IMR-90 (cell line): ENCODE results near the gene GRB10. TPM values are rescaled to one million over a fixed set of nuclear protein-coding genes. Genes with fewer than 3 reads are reported as not detected.

Experiments used
- ATAC-seq: fragments of 200-7000 bp; cut with Tn5 transposase; 2 replicates; pipeline ENCODE4 v1.9.1; 2020; ENCODE audit warnings: low read depth, mild to moderate bottlenecking, moderate library complexity
- BruUV-seq: library from RNA; stranded (reverse); fragments of 400-500 nt; replicated peaks from 2 replicates; lab custom pipeline; 2021; lab: Mats Ljungman, UMichigan
- CTCF ChIA-PET: fragments of 300-600 bp; formaldehyde crosslinking; extraction: SDS; loops from one replicate; lab custom pipeline; 2021; ENCODE audit warnings: antibody characterized with exemption; lab: Yijun Ruan, JAX
- POLR2A ChIA-PET: fragments of 300-600 bp; sonication (Branson Sonifier 250); formaldehyde crosslinking; loops from one replicate; lab custom pipeline; 2022; ENCODE audit warnings: antibody characterized with exemption; ENCODE audit not compliant: unreplicated experiment; lab: Charles Lee
- DNase-seq: peaks from one replicate; pipeline ENCODE4 v3.0.0; 2013
- H2AFZ ChIP-seq: replicated peaks from 2 replicates; pipeline ENCODE3; 2013; ENCODE audit warnings: low read length, mild to moderate bottlenecking; ENCODE audit not compliant: poor library complexity
- H2AK5ac ChIP-seq: 2 replicates; pipeline ENCODE4 v1.6.1; 2013; ENCODE audit warnings: low read depth, low read length, inconsistent platforms
- H2AK9ac ChIP-seq: replicated peaks from 2 replicates; pipeline ENCODE3; 2013; ENCODE audit warnings: mild to moderate bottlenecking, low read depth, low read length, moderate library complexity; ENCODE audit not compliant: poor library complexity
- H2BK120ac ChIP-seq: 2 replicates; pipeline ENCODE4 v1.6.1; 2013; ENCODE audit warnings: low read depth, low read length, inconsistent platforms
- H2BK15ac ChIP-seq: 3 replicates; pipeline ENCODE4 v1.6.1; 2013; ENCODE audit warnings: low read depth, low read length, inconsistent platforms
- H2BK20ac ChIP-seq: 2 replicates; pipeline ENCODE4 v1.6.1; 2013; ENCODE audit warnings: low read depth, mild to moderate bottlenecking, inconsistent platforms, low read length, moderate library complexity
- H2BK5ac ChIP-seq: 2 replicates; pipeline ENCODE4 v1.6.1; 2013; ENCODE audit warnings: mild to moderate bottlenecking, low read depth, low read length, inconsistent platforms; ENCODE audit not compliant: poor library complexity, severe bottlenecking
- H3K14ac ChIP-seq: replicated peaks from 2 replicates; pipeline ENCODE4 v1.6.1; 2013; ENCODE audit warnings: low read depth, low read length, inconsistent platforms
- H3K18ac ChIP-seq: 2 replicates; pipeline ENCODE4 v1.6.1; 2013; ENCODE audit warnings: low read depth, low read length, control low read depth
- H3K23ac ChIP-seq: 2 replicates; pipeline ENCODE4 v1.6.1; 2013; ENCODE audit warnings: low read depth, low read length, inconsistent platforms
- H3K27ac ChIP-seq: 2 replicates; pipeline ENCODE4 v1.5.1; 2013; ENCODE audit warnings: mild to moderate bottlenecking, control low read depth, low read length; ENCODE audit not compliant: insufficient read depth
- H3K27me3 ChIP-seq: 2 replicates; pipeline ENCODE4 v1.6.1; 2013; ENCODE audit warnings: low read length; ENCODE audit not compliant: control insufficient read depth, insufficient read depth
- H3K36me3 ChIP-seq: 2 replicates; pipeline ENCODE4 v1.6.1; 2013; ENCODE audit warnings: low read length, mixed read lengths; ENCODE audit not compliant: control insufficient read depth, insufficient read depth
- H3K4ac ChIP-seq: 2 replicates; pipeline ENCODE4 v1.6.1; 2013; ENCODE audit warnings: low read depth, low read length, inconsistent platforms
- H3K4me1 ChIP-seq: 2 replicates; pipeline ENCODE4 v1.6.1; 2013; ENCODE audit warnings: low read length, mixed read lengths; ENCODE audit not compliant: control insufficient read depth, insufficient read depth
- H3K4me2 ChIP-seq: 2 replicates; pipeline ENCODE4 v1.6.1; 2013; ENCODE audit warnings: low read depth, mild to moderate bottlenecking, control low read depth, low read length, moderate library complexity
- H3K4me3 ChIP-seq: 2 replicates; pipeline ENCODE4 v1.5.1; 2013; ENCODE audit warnings: low read depth, mild to moderate bottlenecking, control low read depth, low read length, moderate library complexity; ENCODE audit not compliant: insufficient read depth
- H3K56ac ChIP-seq: 2 replicates; pipeline ENCODE4 v1.6.1; 2013; ENCODE audit warnings: low read length, inconsistent platforms; ENCODE audit not compliant: insufficient read depth; ENCODE audit errors: extremely low read depth
- H3K79me1 ChIP-seq, 2 experiments: 2 replicates each; pipeline ENCODE4 v1.6.1; 2013; ENCODE audit warnings: low read length in 2 of 2, inconsistent platforms in 1 of 2, low read depth in 1 of 2
- H3K9ac ChIP-seq: 2 replicates; pipeline ENCODE4 v1.6.1; 2013; ENCODE audit warnings: low read depth, low read length, control low read depth
- H3K9me1 ChIP-seq: 2 replicates; pipeline ENCODE4 v1.6.1; 2013; ENCODE audit warnings: low read length, inconsistent platforms; ENCODE audit not compliant: insufficient read depth
- H3K9me3 ChIP-seq: 2 replicates; pipeline ENCODE4 v1.6.1; 2013; ENCODE audit warnings: low read length; ENCODE audit not compliant: control insufficient read depth, insufficient read depth
- H4K20me1 ChIP-seq: 2 replicates; pipeline ENCODE4 v1.6.1; 2013; ENCODE audit warnings: low read length, inconsistent platforms; ENCODE audit not compliant: insufficient read depth
- H4K5ac ChIP-seq: 2 replicates; pipeline ENCODE4 v1.6.1; 2013; ENCODE audit warnings: mild to moderate bottlenecking, low read depth, low read length, control low read depth
- H4K8ac ChIP-seq, 2 experiments: 2 replicates each; pipeline ENCODE4 v1.6.1; 2013; ENCODE audit warnings: low read depth in 2 of 2, low read length in 2 of 2, control low read depth in 1 of 2, inconsistent platforms in 1 of 2
- H4K91ac ChIP-seq: 2 replicates; pipeline ENCODE4 v1.6.1; 2013; ENCODE audit warnings: low read depth, low read length, inconsistent platforms; ENCODE audit not compliant: insufficient read depth
- BHLHE40 ChIP-seq: fragments of 150-350 bp; IDR thresholded peaks from 2 replicates; pipeline ENCODE4 v1.6.1; 2016; ENCODE audit warnings: mild to moderate bottlenecking, low read depth, low read length
- CEBPB ChIP-seq: IDR thresholded peaks from 2 replicates; pipeline ENCODE4 v1.6.1; 2012; ENCODE audit warnings: low read depth, low read length, improper control_type of control experiment
- CHD1 ChIP-seq: IDR thresholded peaks from 2 replicates; pipeline ENCODE4 v1.6.1; 2012; ENCODE audit warnings: low read depth, low read length, improper control_type of control experiment
- CTCF ChIP-seq: conservative IDR thresholded peaks from 2 replicates; pipeline ENCODE4 v1.5.1; 2012; ENCODE audit warnings: mild to moderate bottlenecking, low read depth, low read length, improper control_type of control experiment
- ELK1 ChIP-seq: fragments of 150-350 bp; IDR thresholded peaks from 2 replicates; pipeline ENCODE4 v1.6.1; 2016; ENCODE audit warnings: low read depth, mild to moderate bottlenecking, low read length, moderate library complexity, borderline replicate concordance
- FOS ChIP-seq: fragments of 150-350 bp; IDR thresholded peaks from 2 replicates; pipeline ENCODE4 v1.6.1; 2016; ENCODE audit warnings: low read depth, low read length
- MAFK ChIP-seq: IDR thresholded peaks from 2 replicates; pipeline ENCODE4 v1.6.1; 2012; ENCODE audit warnings: low read depth, low read length, improper control_type of control experiment
- MXI1 ChIP-seq: IDR thresholded peaks from 2 replicates; pipeline ENCODE4 v1.6.1; 2012; ENCODE audit warnings: low read depth, mild to moderate bottlenecking, low read length, moderate library complexity, borderline replicate concordance
- NFE2L2 ChIP-seq: fragments of 150-350 bp; IDR thresholded peaks from 2 replicates; pipeline ENCODE4 v1.6.1; 2016; ENCODE audit warnings: low read depth, mild to moderate bottlenecking, low read length
- POLR2A ChIP-seq: IDR thresholded peaks from 2 replicates; pipeline ENCODE4 v1.6.1; 2012; ENCODE audit warnings: mild to moderate bottlenecking, low read depth, low read length
- RAD21 ChIP-seq: IDR thresholded peaks from 2 replicates; pipeline ENCODE4 v1.6.1; 2012; ENCODE audit warnings: low read length, improper control_type of control experiment
- RCOR1 ChIP-seq: IDR thresholded peaks from 2 replicates; pipeline ENCODE4 v1.6.1; 2012; ENCODE audit warnings: mild to moderate bottlenecking, low read length, improper control_type of control experiment; ENCODE audit not compliant: insufficient replicate concordance
- RFX5 ChIP-seq: IDR thresholded peaks from 2 replicates; pipeline ENCODE4 v1.8.0; 2012; ENCODE audit warnings: low read depth, mild to moderate bottlenecking, low read length, moderate library complexity
- SMC3 ChIP-seq: fragments of 150-350 bp; IDR thresholded peaks from 2 replicates; pipeline ENCODE4 v1.6.1; 2016; ENCODE audit warnings: low read depth, mild to moderate bottlenecking, antibody characterized with exemption, low read length, moderate library complexity
- USF2 ChIP-seq: fragments of 150-350 bp; IDR thresholded peaks from 2 replicates; pipeline ENCODE4 v1.6.1; 2017; ENCODE audit warnings: mild to moderate bottlenecking, antibody characterized with exemption, low read length, low read depth
- WGBS, 2 experiments: methylation state at CpG; one replicate each; pipeline versions ENCODE4 v1.1.5 to v1.1.7; 2013; ENCODE audit warnings: missing lambda C conversion rate in 2 of 2; ENCODE audit not compliant: insufficient read length in 1 of 2; ENCODE audit errors: extremely low coverage in 2 of 2; 5-methylcytosine and 5-hydroxymethylcytosine counted together
- dilution Hi-C: fragments of 300-500 bp; cut with HindIII; formaldehyde crosslinking; loops from one replicate; pipeline ENCODE4 v1.14.3; 2018; ENCODE audit warnings: low sequenced_read_pairs; ENCODE audit not compliant: unreplicated experiment
- in situ Hi-C: fragments of 300-500 bp; cut with MboI; formaldehyde crosslinking; loops from 3 replicates; pipeline ENCODE4 v1.14.3; 2019; ENCODE audit warnings: low sequenced_read_pairs, inconsistent platforms, mixed read lengths
- intact Hi-C: fragments of 100-400 bp; cut with micrococcal nuclease; formaldehyde crosslinking; loops from 2 replicates; pipeline ENCODE4 v1.10.0; 2022
- polyA plus RNA-seq, 3 experiments: library from polyadenylated mRNA; depleted of rRNA; stranded (reverse); fragments of >200 nt; gene quantifications; 2 replicates each; pipeline ENCODE4 v1.2.3, GENCODE V29; 2012; ENCODE audit warnings: low replicate concordance in 1 of 3
- total RNA-seq: library from RNA; depleted of rRNA; stranded (reverse); fragments of >200 nt; gene quantifications from 2 replicates; pipeline ENCODE4 v1.2.3, GENCODE V29; 2012

Gene GRB10
- total and polyA plus RNA-seq, 2 of the 4 experiments (the other 2 are of a cell fraction): 6.3 to 15.1 TPM

- peaks cover 3% of the 10 kb centered on the region; the same call in 1 of the 2 replicates for H3K4me1 ChIP-seq
- H3K4ac ChIP-seq: no peak overlapping the region
- H3K27me3 ChIP-seq: no peaks in the 10 kb centered on the region
- no peak overlapping the region for H2AK9ac ChIP-seq
- no peak overlapping the region for H2BK15ac ChIP-seq
- intact Hi-C loops: loop anchor here (1.0 kb wide), 1 partner anchor 286 kb away; no protein-coding TSS in a partner anchor
- H4K20me1 ChIP-seq: peaks cover 84% of the 10 kb centered on the region
- H4K91ac ChIP-seq: no peak overlapping the region
- BruUV-seq: no TSS peak
- H3K4me2 ChIP-seq: no peak overlapping the region
- H3K27ac ChIP-seq: no peak overlapping the region
- H3K9ac ChIP-seq: no peak overlapping the region
- H3K36me3 ChIP-seq: no peaks in the 10 kb centered on the region
- DNase-seq: no peak
- TF ChIP-seq SMC3 (no peak), CTCF (no peak), BHLHE40 (no peak), CEBPB (no peak), POLR2A (no peak), ELK1 (no peak), NFE2L2 (no peak), MXI1 (no peak), CHD1 (no peak), RAD21 (no peak), FOS (no peak), RCOR1 (no peak), MAFK (no peak), RFX5 (no peak), USF2 (no peak)
- H3K18ac ChIP-seq: no peak overlapping the region
- POLR2A ChIA-PET: no interaction called here
- CTCF ChIA-PET: no interaction called here
- no peak overlapping the region for H2BK120ac ChIP-seq
- no peaks in the 10 kb centered on the region for H3K9me3 ChIP-seq
- no peak overlapping the region for H2AFZ ChIP-seq
- no peak overlapping the region for H3K23ac ChIP-seq
- dilution Hi-C loops: no loop called here
- no peak for ATAC-seq
- in situ Hi-C loops: loop anchor here (25.0 kb wide), 1 partner anchor 281 kb away; no protein-coding TSS in a partner anchor
- H3K14ac ChIP-seq: no peak overlapping the region
- H4K8ac ChIP-seq: no peak overlapping the region
- WGBS, 2 experiments: 82% methylated on average over 15 of the region's 49 CpGs; no CpG with 5 or more reads in 1 of the 2 experiments
- H3K4me3 ChIP-seq: no peak overlapping the region
- H3K9me1 ChIP-seq: peaks cover 26% of the 10 kb centered on the region
- H3K79me1 ChIP-seq: peaks cover 26 to 74% of the 10 kb centered on the region in 2 experiments
- H4K5ac ChIP-seq: no peak overlapping the region
- H2BK5ac ChIP-seq: no peak overlapping the region
- no peak overlapping the region for H2AK5ac ChIP-seq
- H2BK20ac ChIP-seq: no peak overlapping the region
- no peak overlapping the region for H3K56ac ChIP-seq
These were observed 1.1 kb downstream of the GRB10 start for GRCh38 chr7:50781381-50782293.
